Posterior vena cava (tissue), 2 donors: ENCODE data around the gene GMEB2. TPM values are rescaled to one million over a fixed set of nuclear protein-coding genes. Genes with fewer than 3 reads are reported as not detected.
"Not testable (repeated sequence)": the region's sequence is repeated elsewhere in the genome, so short reads cannot be mapped to it uniquely, and the experiment has no call there.

ENCODE experiments used
- DNase-seq: peaks from one replicate; pipeline ENCODE4 v3.0.0-alpha.2; 2020; ENCODE audit warnings: low spot score
- intact Hi-C, 2 donors: fragments of 100-400 bp; cut with DNase I; formaldehyde crosslinking; loops; one replicate each; pipeline versions ENCODE4 v1.14.1 to v1.14.2; 2022 to 2023
- total RNA-seq, 2 donors: library from RNA; stranded (reverse); fragmentation: NEBNext Ultra II Directional; extraction: Animal tissue kit (Norgen Biotek cat#: 25700); gene quantifications; one replicate each; pipeline ENCODE4 v1.2.1, GENCODE V29; 2021
- donor health status: DM: yes; HTN: yes; CAD: no.
- donor health status: DM: yes; HTN: yes; CAD: no.

Gene GMEB2
- total RNA-seq, 2 donors from 2014 or later, result 6.9 to 8.8 TPM

DNA sequence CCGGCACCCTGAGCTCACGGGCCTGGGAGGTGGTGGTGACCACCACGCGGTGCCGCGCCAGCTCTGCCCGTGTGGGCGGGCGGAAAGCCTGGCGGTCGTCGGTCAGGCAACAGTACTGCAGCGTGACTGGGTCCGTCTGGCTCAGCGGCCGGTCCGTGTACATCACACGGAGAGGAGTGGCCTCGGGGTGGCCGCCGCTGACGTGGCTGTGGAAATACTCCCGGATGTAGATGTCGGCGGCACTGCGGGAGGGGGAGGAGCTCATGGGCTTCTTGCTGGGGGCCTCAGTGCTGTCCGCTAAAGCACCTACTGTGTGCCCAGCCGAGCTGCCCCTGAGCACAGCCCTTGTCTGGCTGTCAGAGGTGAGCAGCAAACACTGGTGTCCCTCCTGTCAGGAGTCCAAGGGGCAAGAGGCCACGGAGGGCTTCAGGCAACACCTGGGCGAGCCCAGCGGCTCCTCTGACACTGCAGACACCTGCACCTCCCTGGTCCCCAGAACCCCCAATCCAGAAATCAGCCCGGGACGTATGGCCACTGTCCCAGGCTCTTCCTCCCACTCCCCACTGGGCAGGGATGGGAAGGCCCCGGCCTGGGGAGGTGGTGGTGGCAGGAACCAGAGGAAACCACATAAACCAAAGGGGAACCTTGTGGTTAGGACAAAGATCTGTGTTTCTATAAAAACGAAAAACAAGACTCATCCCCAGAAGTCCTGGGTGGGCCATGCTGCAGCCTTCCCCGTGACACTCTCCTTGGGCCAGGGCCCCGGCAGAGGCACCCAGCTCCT, 59.3 kb downstream of the GMEB2 start:
- intact Hi-C loops, result no loop called here
- peak; percentile 93 for DNase-seq

DNA sequence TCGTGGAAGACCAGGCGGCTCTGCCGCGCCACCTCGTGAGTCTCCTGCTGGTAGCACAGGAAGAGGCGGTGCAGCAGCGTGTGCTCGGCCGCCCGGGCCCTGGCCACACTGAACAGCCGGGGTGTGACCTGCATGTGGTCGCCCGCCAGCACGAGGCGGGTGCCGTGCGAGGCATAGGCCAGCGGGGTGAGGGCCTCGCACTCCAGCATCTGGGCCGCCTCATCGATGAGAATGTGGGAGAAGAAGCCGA, 59.8 kb downstream of the GMEB2 start:
- DNase-seq, result no peak
- intact Hi-C loops, result no loop called here

DNA sequence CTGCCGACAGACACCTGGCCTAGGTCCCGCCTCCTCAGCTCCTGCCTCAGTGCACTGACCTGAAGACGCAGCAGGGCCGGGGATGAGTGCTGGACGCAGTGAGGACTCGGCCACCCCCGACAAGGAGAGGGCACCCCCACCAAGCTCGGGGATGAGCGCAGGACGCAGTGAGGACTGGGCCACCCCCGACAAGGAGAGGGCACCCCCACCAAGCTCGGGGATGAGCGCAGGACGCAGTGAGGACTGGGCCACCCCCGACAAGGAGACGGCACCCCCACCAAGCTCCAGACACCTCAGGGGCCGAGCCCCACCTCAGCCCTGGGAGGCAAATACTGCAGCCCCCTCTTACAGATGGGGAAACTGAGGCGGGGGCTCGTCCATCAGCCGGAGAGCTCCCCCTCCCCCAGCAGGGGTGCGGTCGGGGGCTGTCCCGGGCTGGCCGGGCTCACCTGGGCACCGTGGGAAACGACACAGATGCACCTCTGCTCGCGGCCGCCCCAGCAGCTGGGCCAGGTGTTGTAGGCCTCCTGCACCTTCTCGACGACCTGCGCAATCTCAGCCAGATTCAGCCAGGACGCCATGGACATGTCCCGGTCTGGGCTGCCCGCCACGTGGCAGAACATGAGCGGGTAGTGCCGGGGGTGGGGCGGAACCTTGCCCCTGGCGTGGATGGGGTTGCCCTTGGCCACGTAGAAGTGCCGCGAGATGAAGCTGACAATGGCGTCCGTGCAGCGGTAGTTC, 60.3 kb downstream of the GMEB2 start:
- DNase-seq, result no peak
- intact Hi-C loops, result no loop called here

DNA sequence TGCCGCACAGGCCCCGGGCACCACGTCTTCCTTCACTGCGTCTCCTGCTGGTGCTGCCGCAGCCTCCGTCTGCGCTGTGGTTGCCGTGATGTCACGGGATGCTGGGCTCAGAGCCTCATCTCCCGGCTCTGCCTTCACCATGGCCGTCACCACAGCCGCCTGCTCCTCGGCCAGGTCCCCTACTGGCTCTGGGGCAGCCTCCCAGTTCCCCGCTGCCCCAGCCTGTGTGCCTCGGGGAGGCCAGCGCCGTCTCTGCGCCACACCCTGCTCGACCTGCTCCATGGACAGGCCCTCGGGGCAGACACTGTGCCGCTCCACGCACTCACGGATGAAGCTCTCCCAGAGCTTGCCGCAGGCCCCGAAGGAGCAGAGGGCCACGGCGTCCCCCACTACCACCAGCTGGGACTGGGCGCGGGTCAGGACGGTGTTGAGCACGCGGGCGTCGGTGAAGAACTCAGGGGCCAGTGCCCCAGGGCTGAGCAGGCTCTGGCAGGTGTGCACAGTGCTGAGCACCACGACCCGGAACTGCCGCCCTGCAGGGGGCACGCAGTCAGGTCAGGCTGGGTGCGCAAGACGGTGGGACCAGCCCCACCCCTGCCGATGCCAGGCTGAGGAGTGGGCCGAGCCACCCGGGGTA, 61.1 kb downstream of the GMEB2 start:
- intact Hi-C loops, result no loop called here
- no peak for DNase-seq

DNA sequence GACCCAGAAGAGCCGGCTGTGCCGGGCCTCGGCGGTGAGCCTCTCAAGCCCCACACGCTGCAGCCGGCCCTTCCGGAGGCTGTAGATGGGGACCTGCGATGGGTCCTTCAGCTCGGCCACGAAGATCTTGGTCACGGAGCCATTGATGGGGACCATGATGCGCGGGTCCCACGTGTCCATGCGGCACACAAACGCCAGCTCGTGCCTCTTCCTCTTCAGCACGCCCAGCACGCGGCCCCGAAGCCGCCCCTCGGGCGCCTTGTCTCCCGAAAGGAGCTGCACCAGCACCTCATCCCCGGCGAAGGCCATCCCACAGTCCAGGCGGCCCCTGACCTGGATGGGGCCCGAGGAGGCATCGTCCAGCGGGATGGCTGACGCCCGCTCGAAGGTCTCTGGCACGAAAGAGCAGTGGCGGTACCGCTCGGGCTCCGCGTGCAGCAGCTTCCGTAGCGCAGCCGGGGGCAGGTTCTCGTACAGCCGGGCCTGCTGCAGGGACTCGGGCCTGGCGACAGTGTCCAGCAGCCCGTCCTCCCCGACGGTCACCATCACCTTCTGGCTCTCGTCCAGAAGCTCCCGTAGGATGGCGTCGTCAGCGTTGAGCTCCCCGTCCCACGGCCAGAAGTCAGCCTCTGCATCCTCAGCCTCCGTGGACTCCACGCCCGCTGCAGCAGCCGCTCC, 61.7 kb downstream of the GMEB2 start:
- DNase-seq, result no peak
- intact Hi-C loops, result no loop called here

DNA sequence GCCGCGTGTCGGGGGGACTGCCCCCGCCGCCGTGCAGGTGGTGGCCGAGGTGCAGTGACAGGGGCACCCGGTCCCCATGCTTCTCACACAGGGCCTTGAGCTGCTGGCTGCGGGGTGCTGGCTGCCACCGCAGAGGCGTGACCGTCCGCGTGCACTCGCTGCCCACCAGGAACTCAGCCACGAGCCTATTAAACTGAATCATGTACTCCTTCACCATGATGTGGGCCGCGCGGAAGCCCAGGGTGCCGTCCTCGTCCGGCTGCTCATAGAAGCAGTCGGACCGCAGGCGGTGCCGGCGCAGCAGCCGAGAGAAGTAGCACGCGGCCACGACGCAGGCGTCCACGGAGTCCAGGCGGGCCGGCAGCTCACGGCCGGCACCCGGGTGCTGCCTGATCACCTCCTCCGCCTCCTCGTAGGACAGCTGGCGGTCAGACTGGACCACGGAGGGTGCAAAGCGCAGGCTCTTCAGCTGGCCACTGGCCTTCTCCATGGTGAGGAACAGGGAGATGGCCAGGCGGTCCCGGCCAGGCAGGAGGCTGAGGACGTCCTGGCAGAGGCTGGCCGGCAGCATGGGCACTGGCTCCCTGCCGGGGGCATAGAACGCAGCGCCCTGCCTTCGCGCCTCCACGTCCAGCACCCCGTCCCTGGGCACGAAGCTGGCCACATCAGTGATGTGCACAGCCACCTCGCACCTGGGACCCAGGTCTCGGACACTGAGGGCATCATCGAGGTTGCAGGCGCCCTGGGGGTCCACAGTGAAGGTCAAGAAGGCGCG, 62.7 kb downstream of the GMEB2 start:
- intact Hi-C loops, result no loop called here

DNA sequence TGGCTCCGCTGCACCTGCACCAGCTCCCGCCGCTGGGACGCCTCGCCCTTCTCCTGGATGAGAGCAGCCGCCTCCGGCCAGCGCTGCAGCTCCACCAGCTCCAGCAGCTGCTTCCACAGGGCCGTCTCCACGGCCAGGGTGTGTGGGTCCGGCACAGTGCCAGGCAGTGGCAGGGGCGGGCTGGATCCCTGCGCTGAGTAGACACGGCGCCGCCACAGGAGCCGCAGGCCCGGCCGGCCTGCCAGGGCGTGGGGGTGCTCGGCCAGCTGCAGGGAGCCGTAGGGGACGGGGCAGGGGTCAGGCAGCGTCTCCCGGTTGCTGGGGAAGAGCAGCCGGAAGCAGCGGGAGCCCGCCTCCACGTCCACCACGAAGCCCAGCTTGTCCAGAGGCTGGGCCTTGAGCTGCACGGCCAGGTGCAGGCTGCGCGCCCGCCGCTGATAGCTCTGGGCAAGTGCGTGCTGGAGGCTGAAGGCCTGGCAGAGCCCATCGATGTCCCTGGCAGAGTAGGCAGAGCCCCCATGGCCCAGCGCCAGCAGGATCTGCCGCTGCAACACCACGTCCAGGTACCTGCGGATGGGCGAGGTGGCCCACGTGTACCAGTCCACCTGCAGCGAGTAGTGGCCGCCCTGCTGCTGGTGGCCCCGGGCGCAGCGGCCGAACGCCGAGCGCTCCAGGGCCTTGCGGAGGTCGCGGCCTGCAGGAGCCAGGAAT, 63.5 kb downstream of the GMEB2 start:
- DNase-seq, result no peak

More for the DNA sequence above, 62.7 kb downstream of the GMEB2 start:
- no peak for DNase-seq

DNA sequence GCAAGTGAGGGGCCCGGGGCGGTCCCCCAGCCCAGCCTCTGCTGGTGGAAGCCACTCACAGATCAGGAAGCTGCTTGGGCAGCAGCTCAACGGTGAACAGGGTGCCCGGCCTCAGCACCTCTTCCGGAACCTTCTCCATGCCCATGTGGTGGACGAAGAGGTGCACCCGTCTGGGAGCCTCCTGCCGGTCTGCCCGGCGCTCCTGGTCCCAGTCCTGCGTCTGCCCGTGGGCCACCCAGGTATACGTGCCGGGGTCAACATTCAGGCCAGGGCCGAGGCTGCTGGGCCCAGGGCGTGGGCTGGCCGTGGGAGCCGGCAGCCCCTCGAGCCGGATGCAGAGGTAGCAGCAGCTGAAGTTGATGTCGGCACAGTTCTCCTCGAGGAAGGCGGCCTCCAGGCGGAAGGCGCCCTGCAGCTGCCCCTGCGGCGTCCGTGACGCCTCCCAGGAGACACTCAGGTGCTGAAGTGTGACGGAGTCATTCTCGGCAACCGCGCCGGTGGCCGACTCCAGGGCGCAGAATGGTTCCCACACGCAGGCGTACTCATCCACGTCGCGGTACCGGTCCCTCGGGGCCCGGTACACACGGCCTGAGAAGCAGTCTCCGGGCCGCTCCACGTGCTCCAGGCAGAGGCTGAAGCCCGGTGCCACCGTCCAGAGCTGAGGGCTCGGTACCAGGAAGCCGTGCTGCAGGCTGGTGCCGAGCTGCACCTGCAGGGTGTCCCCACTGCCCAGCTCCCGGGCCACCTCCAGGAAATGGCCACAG, 64.3 kb downstream of the GMEB2 start:
- DNase-seq, result no peak
- intact Hi-C loops, result no loop called here

More for the DNA sequence above, 63.5 kb downstream of the GMEB2 start:
- intact Hi-C loops, result no loop called here

DNA sequence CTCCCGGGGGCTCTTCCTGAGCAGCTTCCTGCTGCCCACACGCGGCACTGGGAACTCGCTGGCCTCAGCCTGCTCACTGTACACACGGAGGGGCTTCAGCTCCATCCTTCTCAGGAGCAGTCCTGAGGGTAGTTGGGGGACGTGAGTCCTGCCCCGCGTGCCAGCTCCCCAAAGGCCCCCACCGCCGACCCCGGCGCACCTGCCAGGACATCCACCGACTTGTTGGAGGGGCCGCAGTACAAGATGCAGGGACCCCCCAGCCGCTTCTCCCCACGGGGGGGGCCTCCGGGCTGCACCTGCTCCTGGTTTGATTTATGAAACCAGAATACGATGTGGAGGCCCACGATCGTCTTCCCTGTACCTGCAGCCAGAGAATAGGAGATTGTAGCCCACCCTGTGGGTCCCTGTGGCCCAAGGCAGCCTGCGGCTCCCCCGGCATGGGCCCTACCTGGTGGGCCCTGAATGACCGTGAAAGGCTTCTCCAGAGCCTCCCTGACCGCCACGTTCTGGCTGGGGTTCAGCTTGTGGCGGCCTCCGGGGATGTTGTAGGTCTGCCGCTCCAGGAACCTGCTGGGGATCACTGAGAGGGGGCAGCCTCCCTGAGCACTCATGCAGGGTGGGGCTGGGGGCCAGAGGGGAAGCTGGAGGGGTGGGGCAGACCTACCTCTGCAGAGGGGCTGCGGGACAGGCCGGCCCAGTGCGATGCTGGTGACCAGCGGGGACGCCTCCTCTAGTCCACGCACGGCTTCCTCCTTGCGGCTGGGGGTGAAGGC, 65.1 kb downstream of the GMEB2 start:
- no peak for DNase-seq
- intact Hi-C loops, result no loop called here

DNA sequence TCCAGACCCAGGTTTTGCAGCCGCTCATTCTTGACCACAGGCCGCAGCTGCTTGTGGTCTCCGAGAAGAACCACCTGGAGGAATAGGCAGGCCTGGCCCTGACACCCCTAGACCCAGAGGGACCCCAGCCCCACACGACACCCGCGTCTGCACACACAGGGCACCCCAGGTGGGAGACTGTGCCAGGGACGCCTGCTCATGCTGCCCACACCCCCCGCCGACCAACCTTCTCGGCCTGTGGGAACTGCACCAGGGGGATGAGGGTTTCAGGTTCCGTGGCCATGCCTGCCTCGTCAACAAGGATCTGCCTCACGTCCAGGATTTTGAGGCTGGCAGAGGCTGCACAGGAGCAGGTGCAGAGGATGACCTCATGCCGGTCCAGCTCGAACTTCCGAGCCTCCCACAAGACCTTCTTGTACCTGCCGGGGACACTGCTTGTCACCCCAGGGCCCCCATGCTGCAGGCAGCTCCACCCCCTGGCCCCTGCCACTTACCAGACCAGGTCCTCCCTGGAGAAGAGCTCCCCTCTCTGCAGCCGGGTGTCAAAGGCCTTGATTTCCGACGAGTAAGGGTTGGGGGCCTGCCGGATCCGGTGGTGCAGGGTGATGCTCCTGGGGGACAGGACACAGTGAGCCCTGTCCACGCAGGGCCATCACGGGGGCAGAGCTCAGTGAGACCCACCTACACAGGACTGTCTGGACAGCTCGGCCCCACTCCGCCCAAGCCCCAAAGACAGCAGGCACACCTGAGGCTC, 65.9 kb downstream of the GMEB2 start:
- DNase-seq, result no peak
- intact Hi-C loops, result no loop called here

DNA sequence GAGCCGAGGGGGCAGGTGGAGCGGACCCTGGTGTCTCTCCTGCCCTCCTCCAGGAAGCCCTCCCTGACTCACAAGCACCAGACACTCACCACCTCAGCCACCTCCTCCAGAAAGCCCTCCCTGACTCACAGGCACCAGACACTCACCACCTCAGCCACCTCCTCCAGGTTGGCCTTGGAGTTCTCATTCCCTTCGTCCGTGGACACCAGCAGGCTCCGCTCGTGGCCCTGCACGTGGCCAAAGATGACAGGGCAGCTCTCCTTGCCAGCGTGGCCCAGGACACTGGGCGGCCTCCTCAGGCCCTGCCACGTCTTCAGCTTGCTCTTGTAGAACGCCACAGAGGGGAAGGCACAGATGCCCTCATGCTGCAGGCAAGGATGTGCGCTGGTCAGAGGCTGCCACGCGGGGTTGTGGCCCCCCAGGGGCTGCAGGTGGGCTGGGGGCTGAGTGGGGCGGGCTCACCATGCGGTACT, 66.5 kb downstream of the GMEB2 start:
- intact Hi-C loops, result no loop called here
- no peak for DNase-seq

DNA sequence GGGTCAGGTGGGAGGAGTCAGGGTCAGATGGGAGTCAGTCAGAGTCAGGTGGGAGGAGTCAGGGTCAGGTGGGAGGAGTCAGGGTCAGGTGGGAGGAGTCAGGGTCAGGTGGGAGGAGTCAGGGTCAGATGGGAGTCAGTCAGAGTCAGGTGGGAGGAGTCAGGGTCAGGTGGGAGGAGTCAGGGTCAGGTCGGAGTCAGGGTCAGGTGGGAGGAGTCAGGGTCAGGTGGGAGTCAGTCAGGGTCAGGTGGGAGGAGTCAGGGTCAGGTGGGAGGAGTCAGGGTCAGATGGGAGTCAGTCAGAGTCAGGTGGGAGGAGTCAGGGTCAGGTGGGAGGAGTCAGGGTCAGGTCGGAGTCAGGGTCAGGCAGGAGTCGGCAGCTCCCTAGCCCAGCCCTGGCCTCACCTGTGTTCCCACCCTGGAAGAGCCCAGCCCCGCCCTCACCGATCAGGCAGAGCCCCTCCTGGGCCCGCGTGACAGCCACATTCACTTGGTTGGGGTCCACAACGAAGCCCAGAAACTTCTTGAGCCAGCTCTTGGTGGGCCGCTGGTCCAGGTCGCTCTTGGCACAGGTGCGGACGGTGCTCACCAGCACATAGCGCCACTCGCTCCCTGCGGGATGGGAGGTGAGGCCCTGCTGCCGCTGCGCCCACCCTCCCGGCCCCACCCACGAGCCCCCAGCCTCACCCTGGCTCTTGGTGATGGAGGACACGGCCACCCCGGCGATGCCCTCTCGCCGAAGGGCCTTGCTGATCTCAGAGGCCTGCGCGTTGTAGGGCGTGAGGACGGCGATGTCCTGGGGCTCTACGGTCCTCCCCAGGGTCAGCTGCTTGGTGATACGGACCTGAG, 67.2 kb downstream of the GMEB2 start:
- DNase-seq, intact Hi-C loops: not testable (repeated sequence)

DNA sequence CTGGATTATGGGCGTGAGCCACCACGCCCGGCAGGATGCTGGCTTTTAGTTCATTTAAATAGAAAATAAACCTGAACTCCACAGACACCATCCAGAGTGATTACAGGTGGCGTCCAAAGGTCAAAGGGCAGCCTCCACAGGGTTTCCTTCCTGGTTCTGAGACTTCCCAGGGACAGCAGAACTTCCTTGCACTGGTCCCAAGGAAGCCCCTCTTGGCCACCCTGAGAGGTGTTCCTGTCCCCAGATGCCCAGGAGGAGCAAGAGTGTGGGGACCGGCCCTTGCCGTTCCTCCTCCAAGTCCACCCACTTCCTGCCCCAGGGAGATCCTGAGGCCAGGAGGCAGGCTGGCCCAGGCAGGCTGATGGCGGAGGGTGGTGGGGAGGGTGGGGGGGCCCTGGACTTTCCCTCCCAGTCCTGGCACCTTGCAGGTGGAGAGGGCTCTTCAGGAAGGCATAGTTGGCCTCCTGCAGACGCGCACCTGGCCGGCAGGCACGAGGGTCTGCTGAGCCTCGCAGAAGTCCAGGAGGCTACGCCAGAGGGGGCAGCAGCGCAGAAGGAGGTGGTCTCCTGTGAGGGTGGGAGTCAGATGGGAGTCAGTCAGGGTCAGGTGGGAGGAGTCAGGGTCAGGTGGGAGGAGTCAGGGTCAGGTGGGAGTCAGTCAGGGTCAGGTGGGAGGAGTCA, 68.0 kb downstream of the GMEB2 start:
- intact Hi-C loops, result loop anchor here in 1 of 2 donors (1.0 kb wide), 1 partner anchor 31 kb away; no protein-coding TSS in a partner anchor
- no peak for DNase-seq

DNA sequence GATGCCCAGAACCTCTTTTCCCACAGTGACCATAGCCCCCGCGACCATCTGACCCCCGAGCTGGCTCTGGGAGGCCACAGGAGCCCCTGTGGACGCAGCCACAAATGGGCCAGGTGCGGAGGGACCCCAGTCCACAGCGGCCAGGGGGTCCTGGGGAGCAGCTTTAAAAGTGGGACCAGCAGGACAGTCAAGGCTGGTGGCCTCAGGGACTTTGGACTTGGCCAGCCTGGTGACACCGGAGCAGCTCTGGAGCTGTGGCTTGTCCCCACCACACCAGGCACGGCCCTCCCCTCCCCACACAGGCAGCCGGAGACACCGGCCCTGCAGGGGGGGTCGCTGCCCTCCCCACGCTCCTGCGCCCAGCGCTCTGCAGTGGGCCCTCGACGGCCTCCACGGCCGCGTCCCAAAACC, 69.4 kb downstream of the GMEB2 start:
- no peak for DNase-seq
- intact Hi-C loops, result no loop called here

DNA sequence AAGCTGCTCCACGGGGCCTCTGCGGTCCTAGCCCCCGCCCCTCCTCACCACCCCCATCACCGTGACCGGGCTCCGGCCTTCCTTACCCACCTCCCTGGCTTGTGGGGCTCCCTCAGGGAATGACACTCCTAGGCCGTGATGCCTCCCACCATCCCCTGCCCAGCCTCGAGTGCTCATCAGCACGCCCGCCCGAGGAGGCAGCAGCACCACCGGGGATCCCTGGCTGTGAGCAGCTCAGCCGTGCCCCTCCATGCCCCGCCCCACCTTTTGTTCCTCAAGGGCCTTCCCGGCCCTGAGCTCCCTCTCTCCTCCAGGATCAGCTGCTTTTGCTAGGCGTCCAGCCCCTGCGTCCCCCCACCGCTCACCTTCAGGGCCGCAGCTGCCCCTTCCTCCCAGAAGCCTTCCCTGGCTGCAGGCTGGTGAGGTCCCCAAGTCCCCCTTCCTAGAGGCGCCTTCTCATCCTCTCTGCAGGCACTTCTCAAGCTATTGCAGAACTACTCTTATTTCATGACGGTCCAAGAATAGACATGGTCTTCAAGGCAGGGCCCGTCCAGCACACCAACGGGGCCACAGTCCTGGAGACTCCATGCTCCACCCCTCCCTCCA, 69.9 kb downstream of the GMEB2 start:
- intact Hi-C loops, result no loop called here
- no peak for DNase-seq
